ENCODE data around the gene KRTAP5-6. TPM values are rescaled to one million over a fixed set of nuclear protein-coding genes. Genes with fewer than 3 reads are reported as not detected.
A peak's percentile ranks its signal among the peaks of the same experiment; 100 is the strongest.
"Not testable (repeated sequence)": the region's sequence is repeated elsewhere in the genome, so short reads cannot be mapped to it uniquely, and the experiment has no call there.

Gene KRTAP5-6
- polyA plus RNA-seq, 3 donors from 2014 or later: not detected

DNA sequence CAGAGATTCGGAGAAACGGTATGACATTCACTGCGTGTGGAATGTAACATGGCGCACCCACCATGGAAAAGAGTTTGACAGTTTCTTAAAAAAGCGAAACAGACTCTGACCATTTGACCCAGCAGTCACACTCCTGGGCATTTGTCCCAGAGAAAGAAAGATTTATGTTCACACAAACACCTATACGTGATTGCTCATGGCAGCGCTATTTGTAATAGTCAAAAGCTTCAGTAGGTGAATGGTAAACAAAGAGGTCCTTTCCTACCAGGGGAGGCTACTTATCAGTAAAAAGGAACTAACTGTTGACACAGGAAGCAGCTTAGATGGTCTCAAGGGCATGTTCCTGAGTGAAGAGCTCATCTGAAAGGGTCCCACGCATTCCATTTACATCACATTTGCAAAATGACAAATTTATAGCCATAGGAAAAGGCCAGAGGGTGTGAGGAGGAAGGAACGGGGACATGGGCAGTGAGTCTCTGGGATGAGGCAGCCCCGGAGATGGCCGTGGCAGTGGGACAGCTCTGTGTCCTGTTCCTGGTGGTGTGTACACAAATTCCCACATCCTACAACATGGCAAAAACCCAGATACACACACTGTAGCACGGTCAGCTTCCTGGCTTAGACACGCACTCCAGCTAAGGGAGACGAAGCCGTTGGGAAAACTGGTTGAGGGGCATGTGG lies 14.6 kb upstream of the KRTAP5-6 start:
- Mint-ChIP-seq H3K36me3 (no peaks in the 10 kb centered on the region), H3K4me1 (no peaks in the 10 kb centered on the region), H3K9me3 (no peaks in the 10 kb centered on the region), H3K4me3 (no peak overlapping the region), H3K27ac (no peak overlapping the region), H3K27me3 (ENCODE audit: low read depth in 3 of 3) (peaks cover 0 to 8% (median 3%) of the 10 kb centered on the region in 3 donors)
- DNase-seq: no peak

DNA sequence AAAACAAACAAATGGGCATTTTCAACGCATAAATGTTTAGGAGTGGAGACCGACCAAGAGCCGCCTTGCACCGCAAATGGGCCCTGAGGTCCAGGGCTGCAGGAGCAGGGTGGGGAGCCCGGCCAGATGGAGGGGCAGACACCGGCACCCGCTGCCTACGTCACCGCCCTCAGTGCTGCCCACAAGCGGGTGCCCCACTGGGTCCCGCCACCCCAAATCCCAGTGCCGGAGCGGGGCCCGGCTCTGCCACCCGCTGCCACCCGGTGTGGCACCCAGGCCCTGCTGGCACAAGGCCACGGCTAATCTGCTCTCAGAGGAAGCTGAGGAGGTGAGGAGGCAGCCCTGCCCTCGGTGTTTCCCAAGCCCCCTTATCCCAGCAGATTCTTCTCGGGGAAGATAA lies 13.8 kb upstream of the KRTAP5-6 start:
- DNase-seq; H3K4me3 Mint-ChIP-seq; H3K9me3 Mint-ChIP-seq; H3K36me3 Mint-ChIP-seq; H3K4me1 Mint-ChIP-seq; H3K27ac Mint-ChIP-seq; H3K27me3 Mint-ChIP-seq (ENCODE audit: low read depth in 3 of 3): not testable (repeated sequence)

DNA sequence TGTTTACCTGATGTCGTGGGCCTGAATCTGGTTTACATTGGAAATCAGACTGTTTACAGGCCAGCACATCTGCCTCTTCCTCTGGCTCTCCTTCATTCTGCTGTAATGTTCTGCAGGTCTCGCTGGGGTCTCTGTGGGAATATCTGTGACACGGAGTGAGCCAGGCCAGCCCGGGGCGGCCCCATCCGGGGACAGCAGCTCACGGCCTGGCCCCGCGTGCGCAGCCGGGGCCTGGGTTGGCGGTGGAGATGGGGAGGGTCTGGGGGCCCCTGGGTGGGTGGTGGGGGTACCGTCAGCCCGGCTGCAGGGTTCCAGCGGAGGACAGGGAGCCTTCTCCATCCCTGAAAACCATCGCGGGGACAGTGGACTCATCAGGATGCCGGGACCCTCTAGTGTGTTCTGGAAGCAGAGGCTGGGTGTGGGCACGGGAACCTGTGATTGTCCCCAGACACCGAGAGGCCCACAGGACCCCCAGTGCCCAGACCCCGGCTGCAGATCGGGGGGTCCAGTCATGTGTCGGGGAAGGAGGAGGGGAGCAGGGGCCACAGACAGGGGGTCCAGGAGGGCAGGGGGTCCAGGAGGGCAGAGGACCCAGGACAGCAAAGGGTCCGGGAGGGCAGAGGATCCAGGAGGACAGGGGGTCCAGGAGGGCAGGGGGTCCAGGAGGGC lies 13.0 kb upstream of the KRTAP5-6 start:
- H3K4me1 Mint-ChIP-seq; H3K9me3 Mint-ChIP-seq; H3K4me3 Mint-ChIP-seq; H3K36me3 Mint-ChIP-seq; DNase-seq; H3K27ac Mint-ChIP-seq; H3K27me3 Mint-ChIP-seq (ENCODE audit: low read depth in 3 of 3): not testable (repeated sequence)

DNA sequence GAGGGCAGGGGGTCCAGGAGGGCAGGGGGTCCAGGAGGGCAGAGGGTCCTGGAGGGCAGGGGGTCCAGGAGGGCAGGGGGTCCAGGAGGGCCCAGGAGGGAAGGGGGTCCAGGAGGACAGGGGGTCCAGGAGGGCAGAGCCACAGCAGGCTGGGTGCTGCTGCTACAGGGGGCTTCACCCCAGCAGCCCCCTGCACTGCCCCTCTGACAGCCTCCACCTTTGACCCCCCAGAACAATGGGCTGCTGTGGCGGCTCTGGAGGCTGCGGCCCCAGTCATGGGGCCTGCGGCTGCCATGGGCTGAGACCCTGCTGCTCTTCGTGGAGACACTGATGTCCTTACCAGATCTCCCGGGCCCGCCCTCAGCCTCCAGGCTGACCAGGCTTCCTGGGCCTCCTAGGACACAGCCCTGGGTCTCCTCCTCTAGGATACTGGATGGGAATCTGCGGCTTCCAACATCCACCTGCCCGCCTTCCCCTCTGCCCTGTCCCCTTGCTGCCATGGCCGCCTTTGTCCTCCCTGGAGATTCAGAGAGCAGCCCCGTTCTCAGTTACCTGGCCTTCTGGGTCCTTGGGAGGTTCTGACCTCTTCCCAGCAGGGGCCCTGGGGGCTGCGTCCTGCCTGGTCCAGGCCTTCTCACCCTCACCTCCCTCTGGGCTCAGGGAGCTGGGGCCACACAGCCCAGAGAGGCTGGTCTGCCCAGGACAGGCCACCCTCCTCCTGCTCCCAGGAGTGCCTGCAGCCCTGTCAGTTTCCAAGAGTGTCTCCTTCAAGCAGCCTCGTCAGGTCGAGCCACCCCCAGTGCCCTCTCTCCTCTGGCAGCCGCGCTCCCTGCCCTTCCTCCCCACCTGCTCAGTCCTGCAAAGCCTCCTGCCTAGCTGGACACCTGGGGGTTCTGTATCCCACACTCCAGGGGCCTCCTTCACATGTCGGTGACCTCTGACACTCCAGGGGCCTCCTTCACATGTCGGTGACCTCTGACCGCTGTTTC lies 11.8 kb upstream of the KRTAP5-6 start:
- not testable (repeated sequence) for DNase-seq, H3K36me3 Mint-ChIP-seq, H3K27ac Mint-ChIP-seq, H3K9me3 Mint-ChIP-seq, H3K4me3 Mint-ChIP-seq
- Mint-ChIP-seq H3K4me1 (peaks cover 17 to 21% of the 10 kb centered on the region in 2 donors), H3K27me3 (ENCODE audit: low read depth in 3 of 3) (peaks cover 0 to 10% (median 3%) of the 10 kb centered on the region in 3 donors)

DNA sequence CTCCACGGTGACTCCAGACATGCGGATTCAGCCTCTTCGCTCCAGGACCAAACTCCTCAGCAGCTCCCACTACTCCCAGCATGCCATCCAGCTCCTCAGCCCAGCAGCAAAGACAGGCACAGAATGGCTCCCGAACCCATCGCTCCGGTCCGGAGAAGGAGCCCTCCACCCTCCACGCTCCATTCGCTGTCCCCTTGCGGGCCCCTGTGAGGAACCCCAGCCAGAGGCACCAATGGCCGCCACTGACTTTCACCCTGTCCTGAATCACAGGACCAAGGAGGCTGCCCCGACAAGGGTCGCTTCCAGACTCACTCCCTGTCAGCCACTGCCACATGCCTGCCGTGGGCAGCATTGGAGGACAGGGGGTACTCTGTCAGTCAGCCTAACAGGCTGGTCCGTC lies 10.8 kb upstream of the KRTAP5-6 start:
- H3K27ac Mint-ChIP-seq, DNase-seq, H3K4me3 Mint-ChIP-seq, H3K36me3 Mint-ChIP-seq, H3K9me3 Mint-ChIP-seq: not testable (repeated sequence)
- Mint-ChIP-seq H3K4me1 (peaks cover 27 to 32% of the 10 kb centered on the region in 2 donors), H3K27me3 (ENCODE audit: low read depth in 3 of 3) (peaks cover 5 to 14% (median 9%) of the 10 kb centered on the region in 3 donors)

DNA sequence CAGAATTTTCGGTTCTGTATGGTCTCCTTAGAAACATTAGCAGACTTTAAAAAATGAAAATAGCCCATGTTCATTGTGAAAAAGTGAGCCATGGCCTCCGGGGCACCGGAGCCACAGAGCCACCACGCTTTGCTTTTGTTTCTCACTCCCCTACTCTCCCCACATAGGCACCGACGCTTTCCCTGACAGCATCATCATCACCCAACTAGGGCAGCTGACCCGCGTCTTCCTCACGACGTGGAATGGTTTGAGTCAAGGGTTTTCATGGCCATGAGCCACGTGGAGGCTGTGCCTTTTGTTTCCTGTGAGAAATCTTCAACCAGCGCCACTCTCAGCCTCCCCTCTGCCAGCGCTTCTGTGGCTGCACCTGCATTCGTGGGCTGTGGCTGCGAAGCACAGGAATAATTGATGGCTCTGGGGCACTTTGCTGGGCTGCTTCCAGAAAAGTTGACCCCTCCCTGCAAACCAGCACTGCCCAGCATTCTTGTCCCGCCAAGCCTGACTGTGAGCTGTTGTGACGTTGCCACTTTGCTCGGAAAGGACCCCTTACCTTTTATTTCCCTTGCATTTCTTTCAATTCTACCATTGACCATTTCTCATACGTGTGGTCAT lies 8.6 kb upstream of the KRTAP5-6 start:
- Mint-ChIP-seq H3K27me3 (ENCODE audit: low read depth in 3 of 3) (peaks cover 5 to 15% (median 9%) of the 10 kb centered on the region in 3 donors), H3K4me3 (peak overlapping the region in 3 of 5 donors; percentile 15 to 50 (median 32)), H3K4me1 (peaks cover 32 to 40% of the 10 kb centered on the region in 2 donors), H3K27ac (peak overlapping the region in 3 of 6 donors; percentile 21 to 76 (median 62))
- DNase-seq: peak; percentile 41 to 53 (median 45)
- H3K36me3 Mint-ChIP-seq, H3K9me3 Mint-ChIP-seq: not testable (repeated sequence)

DNA sequence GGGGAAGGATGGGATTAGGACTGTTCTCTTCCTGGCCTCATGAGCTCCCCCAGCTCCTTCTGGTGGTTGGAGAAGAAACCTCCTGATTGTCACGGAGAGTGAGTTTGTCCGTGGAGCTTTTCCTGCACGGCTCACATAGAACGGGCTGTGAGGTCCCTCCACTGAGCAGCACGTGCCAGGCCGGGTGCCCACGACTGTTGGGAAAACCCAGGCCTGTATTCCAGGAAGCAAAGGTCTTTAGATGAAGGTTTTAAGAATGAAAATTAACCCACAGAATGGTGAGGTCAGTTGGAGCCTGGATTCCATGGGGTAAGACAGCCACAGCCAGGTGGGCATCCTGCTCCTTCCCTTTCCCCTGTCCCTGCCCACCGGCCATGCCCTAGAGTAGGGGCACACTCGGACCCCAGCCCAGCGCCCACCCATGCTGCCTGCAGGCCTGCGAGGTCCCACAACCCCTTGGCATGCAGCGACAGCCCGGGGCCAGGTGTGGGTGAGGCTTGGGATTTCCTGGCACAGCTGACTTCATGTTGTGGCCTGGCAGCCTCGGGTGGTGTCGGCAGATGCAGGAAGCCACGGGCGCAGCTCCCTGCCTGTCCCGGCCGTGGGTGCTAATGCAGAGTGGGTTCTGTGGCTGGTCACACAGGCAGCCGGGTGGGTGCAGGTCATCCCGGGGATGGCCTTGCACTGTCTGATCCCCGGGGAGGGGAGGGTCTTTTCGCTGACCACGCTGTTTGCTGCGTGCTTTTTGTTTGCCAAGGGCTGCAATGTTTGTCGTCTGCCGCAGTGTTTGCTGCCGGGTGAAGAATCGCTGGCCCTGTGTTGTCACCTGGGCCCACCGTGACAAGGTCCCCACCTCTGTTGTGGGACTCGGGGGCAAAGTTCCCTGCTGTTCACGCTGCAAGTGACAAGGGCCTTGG lies 7.5 kb upstream of the KRTAP5-6 start:
- H3K27me3 Mint-ChIP-seq (ENCODE audit: low read depth in 3 of 3): peaks cover 7 to 17% (median 9%) of the 10 kb centered on the region in 3 donors
- not testable (repeated sequence) for H3K9me3 Mint-ChIP-seq, H3K36me3 Mint-ChIP-seq, DNase-seq
- peak overlapping the region; percentile 36 to 77 (median 42) for H3K4me3 Mint-ChIP-seq
- peak overlapping the region in 3 of 6 donors; percentile 26 to 56 (median 27) for H3K27ac Mint-ChIP-seq
- peaks cover 34 to 47% of the 10 kb centered on the region in 2 donors for H3K4me1 Mint-ChIP-seq

DNA sequence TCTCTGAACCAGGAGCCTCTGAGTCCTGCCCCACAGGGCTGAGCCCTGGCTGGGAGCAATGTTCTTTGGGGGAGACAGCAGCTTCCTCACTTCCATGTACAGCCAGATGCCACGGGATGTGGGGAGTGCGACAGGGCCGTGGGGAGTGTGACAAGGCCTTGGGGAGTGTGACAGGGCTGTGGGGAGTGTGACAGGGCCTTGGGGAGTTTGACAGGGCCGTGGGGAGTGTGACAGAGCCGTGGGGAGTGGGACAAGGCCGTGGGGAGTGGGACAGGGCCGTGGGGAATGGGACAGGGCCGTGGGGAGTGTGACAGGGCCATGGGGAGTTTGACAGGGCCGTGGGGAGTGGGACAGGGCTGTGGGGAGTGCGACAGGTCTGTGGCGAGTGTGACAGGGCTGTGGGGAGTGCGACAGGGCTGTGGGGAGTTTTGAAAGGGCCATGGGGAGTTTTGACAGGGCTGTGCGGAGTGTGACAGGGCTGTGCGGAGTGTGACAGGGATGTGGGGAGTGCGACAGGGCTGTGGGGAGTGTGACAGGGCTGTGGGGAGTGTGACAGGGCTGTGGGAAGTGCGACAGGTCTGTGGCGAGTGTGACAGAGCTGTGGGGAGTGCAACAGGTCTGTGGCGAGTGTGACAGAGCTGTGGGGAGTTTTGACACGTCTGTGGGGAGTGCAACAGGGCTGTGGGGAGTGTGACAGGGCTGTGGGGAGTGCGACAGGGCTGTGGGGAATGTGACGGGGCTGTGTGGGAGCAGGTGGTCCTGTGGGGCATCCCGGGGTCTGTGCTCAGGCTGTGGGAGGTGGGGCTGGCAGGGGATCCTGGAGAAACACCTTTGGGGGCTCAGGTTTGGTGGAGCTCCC lies 6.6 kb upstream of the KRTAP5-6 start:
- Mint-ChIP-seq H3K27me3 (ENCODE audit: low read depth in 3 of 3) (peaks cover 7 to 17% (median 9%) of the 10 kb centered on the region in 3 donors), H3K27ac (peak overlapping the region in 5 of 6 donors; percentile 56 to 89 (median 78)), H3K4me1 (peaks cover 34 to 47% of the 10 kb centered on the region in 2 donors), H3K36me3 (no peaks in the 10 kb centered on the region), H3K4me3 (peak overlapping the region; percentile 36 to 77 (median 64)), H3K9me3 (no peaks in the 10 kb centered on the region)
- peak; percentile 40 to 51 (median 46) for DNase-seq

DNA sequence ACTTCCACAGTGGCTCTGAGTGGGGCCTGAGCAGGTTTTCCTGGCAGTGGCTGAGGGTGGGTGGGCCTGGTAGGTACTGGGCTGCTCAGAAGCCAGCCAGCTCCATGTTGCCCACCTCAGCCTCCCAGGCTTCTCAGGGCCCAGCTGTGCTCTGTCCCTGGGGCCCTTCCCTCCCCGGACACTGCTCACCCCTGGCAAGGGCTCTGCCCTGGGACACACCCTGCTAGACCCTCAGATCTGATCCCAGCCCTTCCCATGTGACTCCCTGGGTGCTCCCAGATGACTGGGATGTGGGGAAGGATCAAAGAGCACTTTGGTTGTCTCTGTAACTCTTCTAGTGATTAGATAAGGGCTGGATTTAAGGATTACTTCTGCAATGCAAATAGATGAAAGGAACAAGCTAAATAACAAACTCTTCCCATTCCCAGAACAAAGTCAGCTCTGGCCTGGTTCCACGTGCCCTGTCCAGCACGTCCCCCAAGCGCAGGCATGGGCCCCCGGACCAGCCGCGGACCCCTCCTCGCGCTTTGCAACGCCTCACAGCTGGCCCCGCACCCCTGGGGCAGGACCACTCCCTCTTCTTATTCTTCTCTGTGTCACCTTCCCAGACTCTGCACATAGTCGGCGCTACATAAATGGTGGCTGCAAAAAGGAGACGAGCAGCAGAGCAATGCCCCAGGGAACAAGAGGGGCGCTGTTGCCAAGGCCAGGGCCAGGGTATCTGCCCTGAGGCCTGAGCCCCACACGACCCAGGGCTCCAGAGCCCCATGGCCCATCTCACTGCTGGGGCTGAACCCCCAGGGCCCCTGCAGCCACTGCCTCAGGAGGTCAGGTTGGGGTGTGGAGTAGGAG lies 5.7 kb upstream of the KRTAP5-6 start:
- Mint-ChIP-seq H3K27me3 (ENCODE audit: low read depth in 3 of 3) (peaks cover 7 to 21% (median 11%) of the 10 kb centered on the region in 3 donors), H3K27ac (peak overlapping the region in 2 of 6 donors; percentile 56 to 78)

DNA sequence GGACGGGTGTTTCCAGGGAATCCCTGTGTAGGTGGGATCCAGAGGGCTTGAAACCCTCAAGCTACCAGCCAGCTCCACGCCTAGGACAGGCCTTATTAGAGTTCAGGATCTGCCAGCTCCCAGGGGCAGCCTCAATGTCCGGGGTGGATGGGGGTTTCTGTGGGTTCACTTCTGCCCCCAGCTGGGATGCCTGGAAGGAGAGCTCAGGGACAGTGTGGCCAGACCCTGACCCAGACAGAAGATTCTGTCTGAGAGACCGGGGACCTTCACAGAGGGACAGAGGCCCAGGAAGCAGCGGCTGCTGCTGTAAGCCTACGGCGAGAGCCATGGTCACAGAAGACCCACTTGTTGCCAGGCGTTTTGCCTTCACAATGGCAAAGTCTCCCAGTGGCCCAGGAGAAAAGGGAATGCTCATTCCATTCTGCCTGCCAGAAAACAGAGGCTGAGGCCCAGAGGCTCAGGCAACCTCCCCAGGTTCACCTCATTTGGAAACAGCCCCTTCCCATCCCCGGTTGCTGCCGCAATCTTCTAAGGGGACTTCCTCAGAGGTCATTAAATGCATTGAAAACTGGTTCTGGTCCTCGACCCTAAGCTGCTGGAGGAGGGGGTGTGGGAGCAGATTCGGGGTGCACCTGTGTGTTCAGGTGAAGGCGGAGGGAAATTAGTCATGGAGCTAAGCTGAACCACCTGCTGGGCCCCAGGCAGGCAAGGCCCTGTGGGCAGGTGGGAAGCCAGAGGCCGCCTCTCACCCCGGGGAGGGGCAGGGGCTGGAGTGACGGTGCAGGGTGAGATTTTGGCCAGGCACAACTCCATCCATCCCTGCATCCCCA lies 4.9 kb upstream of the KRTAP5-6 start:
- Mint-ChIP-seq H3K36me3 (no peaks in the 10 kb centered on the region), H3K4me3 (no peak overlapping the region), H3K4me1 (peaks cover 34 to 47% of the 10 kb centered on the region in 2 donors), H3K27me3 (ENCODE audit: low read depth in 3 of 3) (peaks cover 7 to 21% (median 11%) of the 10 kb centered on the region in 3 donors), H3K9me3 (no peaks in the 10 kb centered on the region), H3K27ac (peak overlapping the region in 1 of 6 donors; percentile 50)
- DNase-seq: no peak

More for the DNA sequence above, 5.7 kb upstream of the KRTAP5-6 start:
- no peak for DNase-seq
- H3K36me3 Mint-ChIP-seq: no peaks in the 10 kb centered on the region
- H3K9me3 Mint-ChIP-seq: no peaks in the 10 kb centered on the region
- H3K4me1 Mint-ChIP-seq: peaks cover 34 to 47% of the 10 kb centered on the region in 2 donors
- peak overlapping the region in 2 of 5 donors; percentile 12 to 36 for H3K4me3 Mint-ChIP-seq

All from immature natural killer cell (primary cell).